ENCODE results near the gene KLF6. TPM values are rescaled to one million over a fixed set of nuclear protein-coding genes. Genes with fewer than 3 reads are reported as not detected.

KLF6 gene
- total RNA-seq, 1 experiment from 2014 or later = 40.4 TPM

DNA sequence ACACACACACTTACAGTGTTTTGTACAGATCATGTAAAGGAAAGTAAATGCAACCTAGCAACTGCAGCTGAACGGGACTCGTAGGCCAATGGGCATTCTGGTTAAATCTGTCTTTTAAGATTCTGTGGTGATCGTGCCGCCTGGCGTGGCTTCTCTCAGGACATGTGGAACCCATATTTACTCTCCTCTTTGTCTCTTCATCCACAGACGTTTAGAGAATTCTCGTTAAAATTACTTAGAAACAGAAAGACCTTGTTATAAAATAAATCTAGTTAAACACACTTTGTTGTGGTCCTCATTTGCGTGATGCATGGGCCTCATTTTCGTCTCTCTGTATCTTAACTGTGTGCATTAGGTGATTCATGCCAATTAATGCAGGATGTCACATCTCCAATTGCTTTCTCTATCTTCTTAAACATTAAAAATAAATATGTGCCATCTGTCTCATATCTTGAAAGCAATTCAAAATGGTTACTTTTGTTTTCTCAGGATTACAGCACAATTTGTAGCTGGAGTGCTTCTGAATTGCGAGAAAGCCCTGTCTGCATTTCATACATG is 11.5 kb downstream of the KLF6 start:
- DNase-seq = no peak
- no peaks in the 10 kb centered on the region for H3K27me3 ChIP-seq
- no peaks in the 10 kb centered on the region for H3K9me3 ChIP-seq

GRCh38 chr10:3772361-3773171 is 12.4 kb downstream of the KLF6 start:
- no peak overlapping the region for H3K4me3 ChIP-seq
- DNase-seq = no peak

More for the DNA sequence above, 11.5 kb downstream of the KLF6 start:
- Histone ChIP-seq H3K36me3 (peaks cover 29% of the 10 kb centered on the region), H3K4me3 (no peak overlapping the region)

DNA sequence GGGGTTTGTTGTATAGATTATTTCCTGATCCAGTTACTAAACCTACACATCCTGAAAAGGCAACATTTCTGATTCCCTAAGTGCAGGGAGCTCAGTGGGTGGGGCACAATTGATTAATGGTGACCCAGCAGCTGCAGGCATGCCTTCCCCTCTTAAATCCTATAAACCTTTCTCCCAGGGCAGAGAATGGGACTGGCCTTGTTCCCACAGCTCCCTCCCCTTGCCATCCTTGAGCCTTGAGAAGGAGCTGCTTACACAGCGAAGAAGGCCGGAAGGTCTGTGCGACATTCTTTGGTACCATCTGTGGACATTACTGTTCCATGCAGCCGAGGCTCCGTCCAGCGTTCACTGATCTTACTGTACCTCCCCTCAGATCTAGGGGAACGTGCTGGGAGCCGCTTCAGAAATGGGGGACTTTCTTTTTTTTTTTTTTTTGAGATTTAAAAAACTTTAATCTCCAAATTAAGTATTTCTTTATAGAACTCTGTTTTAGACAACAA is 14.3 kb downstream of the KLF6 start:
- Histone ChIP-seq H3K27me3 (no peaks in the 10 kb centered on the region), H3K36me3 (peaks cover 5% of the 10 kb centered on the region), H3K4me3 (no peak overlapping the region), H3K9me3 (no peaks in the 10 kb centered on the region)
- no peak for DNase-seq

More at GRCh38 chr10:3772361-3773171, 12.4 kb downstream of the KLF6 start:
- Histone ChIP-seq H3K9me3 (no peaks in the 10 kb centered on the region), H3K27me3 (no peaks in the 10 kb centered on the region), H3K36me3 (peaks cover 20% of the 10 kb centered on the region)

- Histone ChIP-seq H3K27me3 (no peaks in the 10 kb centered on the region), H3K36me3 (no peaks in the 10 kb centered on the region), H3K9me3 (no peaks in the 10 kb centered on the region), H3K4me3 (no peak overlapping the region)
- DNase-seq = no peak
These were observed 15.5 kb downstream of the KLF6 start for GRCh38 chr10:3769556-3769955.

DNA sequence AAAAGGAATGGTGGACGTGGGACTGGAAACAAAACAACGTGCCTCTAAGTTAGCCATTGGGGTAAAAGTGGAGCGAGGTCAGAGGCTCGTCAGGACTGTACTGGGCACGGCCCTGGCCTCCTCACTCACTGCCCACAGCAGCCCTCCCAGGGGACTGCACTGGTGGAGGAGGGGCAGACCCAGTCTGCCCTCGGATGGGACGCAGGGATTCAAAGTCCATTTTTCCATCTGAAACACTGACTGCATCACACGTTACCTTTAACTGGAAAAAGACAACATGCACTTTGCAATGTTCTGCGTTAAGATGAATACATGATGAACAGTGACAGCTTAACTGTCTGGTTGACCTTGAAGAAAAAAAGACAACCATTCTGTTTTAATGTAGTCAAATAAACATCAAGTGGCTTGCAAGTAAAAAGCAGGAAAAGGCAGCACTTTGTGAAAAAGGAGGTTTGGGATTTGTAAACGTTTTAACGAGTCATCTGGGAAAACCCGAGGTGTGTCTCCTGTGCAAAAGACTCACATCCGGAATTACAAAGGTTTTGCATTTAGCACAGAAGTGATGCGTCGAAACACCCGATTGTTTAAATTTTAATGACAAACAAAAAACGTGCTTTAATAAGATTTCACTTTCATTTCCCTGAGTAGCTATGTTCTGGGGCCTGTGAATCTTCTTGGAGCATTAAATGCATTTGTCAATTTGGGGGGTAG is 18.8 kb downstream of the KLF6 start:
- Histone ChIP-seq H3K9me3 (no peaks in the 10 kb centered on the region), H3K4me3 (no peak overlapping the region), H3K27me3 (no peaks in the 10 kb centered on the region), H3K36me3 (no peaks in the 10 kb centered on the region)
- no peak for DNase-seq

DNA sequence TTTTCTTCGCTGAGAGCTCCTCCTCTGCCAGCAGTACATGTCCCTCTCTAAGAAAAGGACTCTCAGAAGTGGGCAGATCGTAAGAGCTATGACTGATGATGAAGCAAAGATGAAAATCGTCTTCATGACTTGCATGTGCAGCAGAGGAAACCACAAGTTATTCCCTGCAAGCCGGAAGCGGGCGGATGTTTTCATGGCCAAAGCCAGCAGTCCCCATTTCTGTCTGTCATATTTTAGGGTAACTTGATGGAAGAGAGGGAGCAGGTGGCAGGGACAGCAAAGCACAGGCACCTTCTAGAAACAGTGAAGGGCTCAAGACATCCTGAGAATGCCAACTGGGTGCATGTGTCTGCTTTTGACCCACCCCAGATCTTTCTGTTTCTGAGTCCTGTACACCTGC is 19.9 kb downstream of the KLF6 start:
- H3K27me3 ChIP-seq = no peaks in the 10 kb centered on the region
- DNase-seq = no peak
- H3K36me3 ChIP-seq = no peaks in the 10 kb centered on the region
- no peaks in the 10 kb centered on the region for H3K9me3 ChIP-seq
- no peak overlapping the region for H3K4me3 ChIP-seq

GRCh38 chr10:3764626-3765112 is 20.3 kb downstream of the KLF6 start:
- H3K36me3 ChIP-seq = no peaks in the 10 kb centered on the region
- H3K4me3 ChIP-seq = no peak overlapping the region
- no peaks in the 10 kb centered on the region for H3K9me3 ChIP-seq
- no peaks in the 10 kb centered on the region for H3K27me3 ChIP-seq
- no peak for DNase-seq

GRCh38 chr10:3763852-3764625 is 21.0 kb downstream of the KLF6 start:
- H3K4me3 ChIP-seq = no peak overlapping the region
- H3K27me3 ChIP-seq = no peaks in the 10 kb centered on the region
- no peaks in the 10 kb centered on the region for H3K36me3 ChIP-seq
- no peak for DNase-seq
- no peaks in the 10 kb centered on the region for H3K9me3 ChIP-seq

GRCh38 chr10:3763035-3763456 is 22.0 kb downstream of the KLF6 start:
- H3K27me3 ChIP-seq = no peaks in the 10 kb centered on the region
- no peak overlapping the region for H3K4me3 ChIP-seq
- peak; percentile 64 for DNase-seq
- H3K36me3 ChIP-seq = no peaks in the 10 kb centered on the region
- no peaks in the 10 kb centered on the region for H3K9me3 ChIP-seq

GRCh38 chr10:3762309-3762708 is 22.7 kb downstream of the KLF6 start:
- DNase-seq = no peak
- no peaks in the 10 kb centered on the region for H3K27me3 ChIP-seq

DNA sequence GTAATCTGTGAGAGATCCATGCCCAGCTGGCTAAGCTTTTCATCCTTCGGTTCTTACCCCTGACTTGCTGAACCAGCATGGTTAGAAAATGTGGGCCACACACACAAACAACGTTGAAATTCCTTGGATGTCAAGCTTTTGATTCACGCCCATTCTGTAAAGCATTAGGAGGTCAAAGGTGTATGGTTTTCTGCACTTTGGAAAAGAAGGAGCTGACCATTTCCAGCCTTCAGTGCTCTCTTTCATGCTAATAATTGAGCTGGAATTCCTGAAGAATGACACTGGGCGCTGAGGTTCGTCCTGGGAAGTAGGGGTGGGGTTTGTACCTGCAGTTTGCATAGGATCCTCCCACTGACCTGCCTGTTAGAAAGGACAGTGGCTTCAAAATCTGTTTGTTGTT is 23.1 kb downstream of the KLF6 start:
- Histone ChIP-seq H3K27me3 (no peaks in the 10 kb centered on the region), H3K36me3 (no peaks in the 10 kb centered on the region), H3K4me3 (no peak overlapping the region), H3K9me3 (no peaks in the 10 kb centered on the region)
- DNase-seq = no peak

More at GRCh38 chr10:3762309-3762708, 22.7 kb downstream of the KLF6 start:
- Histone ChIP-seq H3K4me3 (no peak overlapping the region), H3K9me3 (no peaks in the 10 kb centered on the region), H3K36me3 (no peaks in the 10 kb centered on the region)

GRCh38 chr10:3761021-3761686 is 23.9 kb downstream of the KLF6 start:
- no peak for DNase-seq
- Histone ChIP-seq H3K9me3 (no peaks in the 10 kb centered on the region), H3K27me3 (no peaks in the 10 kb centered on the region), H3K4me3 (no peak overlapping the region), H3K36me3 (no peaks in the 10 kb centered on the region)

- Histone ChIP-seq H3K9me3 (no peaks in the 10 kb centered on the region), H3K36me3 (no peaks in the 10 kb centered on the region), H3K27me3 (no peaks in the 10 kb centered on the region), H3K4me3 (no peak overlapping the region)
- DNase-seq = no peak
These were observed 24.9 kb downstream of the KLF6 start for GRCh38 chr10:3760083-3760482.

- Histone ChIP-seq H3K36me3 (no peaks in the 10 kb centered on the region), H3K27me3 (no peaks in the 10 kb centered on the region), H3K9me3 (no peaks in the 10 kb centered on the region), H3K4me3 (no peak overlapping the region)
- DNase-seq = no peak
These were observed 25.6 kb downstream of the KLF6 start for GRCh38 chr10:3759397-3759796.

DNA sequence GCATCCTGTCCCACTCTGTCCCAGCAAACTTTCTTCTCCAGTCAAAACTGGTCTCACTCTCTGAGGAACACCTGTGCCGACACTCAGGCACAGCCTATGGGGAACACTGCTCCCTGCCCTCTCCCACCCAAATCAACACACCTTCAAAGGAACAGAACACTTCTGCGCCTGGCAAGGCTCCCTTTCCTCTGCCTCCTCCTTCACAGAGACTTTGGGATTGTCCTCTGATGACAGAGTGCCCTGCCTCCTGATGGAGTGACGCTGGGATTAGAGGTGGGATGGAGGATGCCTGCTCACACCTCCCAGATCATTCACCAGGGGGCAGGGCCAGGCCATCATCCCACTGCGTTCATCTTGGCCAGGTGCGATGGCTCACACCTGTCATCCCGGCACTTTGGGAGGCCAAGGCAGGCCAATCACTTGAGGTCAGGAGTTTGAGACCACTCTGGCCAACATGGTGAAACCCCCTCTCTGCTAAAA is 26.5 kb downstream of the KLF6 start:
- no peak for DNase-seq
- H3K4me3 ChIP-seq = no peak overlapping the region
- no peaks in the 10 kb centered on the region for H3K36me3 ChIP-seq
- H3K9me3 ChIP-seq = no peaks in the 10 kb centered on the region
- no peaks in the 10 kb centered on the region for H3K27me3 ChIP-seq

Data from MG63 (cell line).